GM23338 (cell line): ENCODE measurements around the gene KCTD21. TPM values are rescaled to one million over a fixed set of nuclear protein-coding genes. Genes with fewer than 3 reads are reported as not detected.

ENCODE experiments used
- ATAC-seq: fragments of 200-7000 bp; cut with Tn5 transposase; 3 replicates; pipeline ENCODE4 v1.9.1; 2020
- DNase-seq: peaks from one replicate; pipeline ENCODE4 v3.0.0-alpha.2; 2015; ENCODE audit warnings: low spot score
- H2AFZ ChIP-seq: fragments of 200-600 bp; sonication (generic); 2 replicates; pipeline ENCODE4 v1.8.0; 2016; ENCODE audit warnings: antibody characterized with exemption, mild to moderate bottlenecking, moderate library complexity
- H3F3A ChIP-seq: fragments of 200-600 bp; sonication (generic); replicated peaks from 2 replicates; pipeline ENCODE4 v1.8.0; 2017; ENCODE audit warnings: antibody characterized with exemption, mixed run types, low read depth
- H3K27ac ChIP-seq: fragments of 200-600 bp; sonication (generic); 2 replicates; pipeline ENCODE4 v1.6.1; 2016; ENCODE audit warnings: low read depth
- H3K27me3 ChIP-seq: fragments of 200-600 bp; sonication (generic); 2 replicates; pipeline ENCODE4 v1.8.0; 2016; ENCODE audit warnings: mild to moderate bottlenecking, mixed run types, moderate library complexity; ENCODE audit not compliant: insufficient read depth
- H3K36me3 ChIP-seq: fragments of 200-600 bp; sonication (generic); 2 replicates; pipeline ENCODE4 v1.8.0; 2016; ENCODE audit warnings: mild to moderate bottlenecking; ENCODE audit not compliant: insufficient read depth
- H3K4me1 ChIP-seq: fragments of 200-600 bp; sonication (generic); 2 replicates; pipeline ENCODE4 v1.8.0; 2016; ENCODE audit warnings: mild to moderate bottlenecking, moderate library complexity; ENCODE audit not compliant: insufficient read depth
- H3K4me2 ChIP-seq: fragments of 200-600 bp; sonication (generic); 2 replicates; pipeline ENCODE4 v1.7.1; 2017; ENCODE audit warnings: mixed run types
- H3K4me3 ChIP-seq: fragments of 200-600 bp; sonication (generic); 2 replicates; pipeline ENCODE4 v1.6.1; 2016; ENCODE audit warnings: mixed run types
- H3K79me2 ChIP-seq: fragments of 200-600 bp; sonication (generic); replicated peaks from 2 replicates; pipeline ENCODE4 v1.8.0; 2017; ENCODE audit warnings: mild to moderate bottlenecking; ENCODE audit not compliant: insufficient read depth
- H3K9me2 ChIP-seq: fragments of 200-600 bp; sonication (generic); 2 replicates; pipeline ENCODE4 v1.8.0; 2017; ENCODE audit not compliant: insufficient read depth
- H4K20me1 ChIP-seq: fragments of 200-600 bp; sonication (generic); replicated peaks from 2 replicates; pipeline ENCODE4 v1.8.0; 2017; ENCODE audit warnings: mild to moderate bottlenecking; ENCODE audit not compliant: insufficient read depth
- H3K27ac Mint-ChIP-seq: 2 replicates; pipeline ENCODE4 v1.8.0; 2020; ENCODE audit warnings: inconsistent platforms, mild to moderate bottlenecking, moderate library complexity, mixed read lengths
- H3K27me3 Mint-ChIP-seq: 3 replicates; pipeline ENCODE4 v1.8.0; 2022; ENCODE audit warnings: low read depth, mild to moderate bottlenecking, moderate library complexity, mixed read lengths, inconsistent platforms; ENCODE audit not compliant: insufficient read depth, poor library complexity
- H3K36me3 Mint-ChIP-seq: 3 replicates; pipeline ENCODE4 v1.8.0; 2021; ENCODE audit warnings: low read depth, mild to moderate bottlenecking, inconsistent platforms, moderate library complexity, mixed read lengths
- H3K4me1 Mint-ChIP-seq: 3 replicates; pipeline ENCODE4 v1.8.0; 2020; ENCODE audit warnings: mild to moderate bottlenecking, inconsistent platforms, mixed read lengths
- H3K4me3 Mint-ChIP-seq: 3 replicates; pipeline ENCODE4 v1.8.0; 2021; ENCODE audit warnings: moderate library complexity, mild to moderate bottlenecking, inconsistent platforms, mixed read lengths
- H3K9me3 Mint-ChIP-seq: 3 replicates; pipeline ENCODE4 v1.8.0; 2020; ENCODE audit warnings: moderate library complexity, mild to moderate bottlenecking, inconsistent platforms, mixed read lengths
- CREB1 ChIP-seq: fragments of 250-450 bp; sonication (Bioruptor Pico); IDR thresholded peaks from 2 replicates; pipeline ENCODE4 v1.5.0; 2020; ENCODE audit warnings: low read depth, mild to moderate bottlenecking, moderate library complexity
- EZH2 ChIP-seq: fragments of 200-600 bp; sonication (generic); IDR thresholded peaks from one replicate; pipeline ENCODE4 v1.8.0; 2017; ENCODE audit warnings: antibody characterized with exemption, mild to moderate bottlenecking, low read depth; ENCODE audit not compliant: unreplicated experiment
- EZH2phosphoT487 ChIP-seq: fragments of 200-600 bp; sonication (generic); IDR thresholded peaks from one replicate; pipeline ENCODE4 v1.8.1; 2018; ENCODE audit warnings: antibody characterized with exemption; ENCODE audit not compliant: unreplicated experiment
- JUNB ChIP-seq: IDR thresholded peaks from one replicate; pipeline ENCODE4 v1.6.1; 2016; ENCODE audit warnings: antibody characterized with exemption; ENCODE audit not compliant: unreplicated experiment
- NANOG ChIP-seq: IDR thresholded peaks from 2 replicates; pipeline ENCODE4 v1.6.1; 2016; ENCODE audit warnings: antibody characterized with exemption, borderline replicate concordance
- POLR2AphosphoS5 ChIP-seq: IDR thresholded peaks from 2 replicates; pipeline ENCODE4 v1.6.1; 2016; ENCODE audit warnings: antibody characterized with exemption, low read depth
- STAT1 ChIP-seq: IDR thresholded peaks from one replicate; pipeline ENCODE4 v1.6.1; 2016; ENCODE audit warnings: antibody characterized with exemption; ENCODE audit not compliant: unreplicated experiment
- ZNF114 ChIP-seq: fragments of 250-450 bp; sonication (Bioruptor Pico); IDR thresholded peaks from 2 replicates; pipeline ENCODE4 v1.5.0; 2020; ENCODE audit warnings: mild to moderate bottlenecking, moderate library complexity
- ZNF331 ChIP-seq: fragments of 250-450 bp; sonication (Bioruptor Pico); IDR thresholded peaks from 2 replicates; pipeline ENCODE4 v1.5.0; 2020; ENCODE audit warnings: low read depth, mild to moderate bottlenecking, moderate library complexity
- polyA plus RNA-seq: library from polyadenylated mRNA; unstranded; fragments of >200 nt; fragmentation: Nextera tagmentation; extraction: Ambion mirVana; gene quantifications from 2 replicates; pipeline ENCODE4 v1.2.1, GENCODE V29; 2016
- total RNA-seq: library from RNA; depleted of rRNA; stranded (reverse); fragments of >200 nt; shearing (Covaris generic); gene quantifications from 2 replicates; pipeline ENCODE4 v1.2.3, GENCODE V29; 2014
- TF ChIP-seq, protein P1 (sequence below): IDR thresholded peaks from 2 replicates; pipeline ENCODE4 v1.6.1; 2016; ENCODE audit warnings: antibody characterized with exemption
- TF ChIP-seq, protein P2 (sequence below): fragments of 250-450 bp; sonication (Bioruptor Pico); IDR thresholded peaks from 2 replicates; pipeline ENCODE4 v1.5.0; 2020; ENCODE audit warnings: mild to moderate bottlenecking, moderate library complexity
- TF ChIP-seq, protein P3 (sequence below), 2 experiments: fragments of 200-600 bp in 1 of 2; sonication (generic) in 1 of 2; conservative IDR thresholded peaks; 2 replicates each; pipeline versions ENCODE4 v1.5.1 to v1.6.1; 2016 to 2017; ENCODE audit warnings: antibody characterized with exemption in 2 of 2, low read depth in 2 of 2, mild to moderate bottlenecking in 2 of 2, moderate library complexity in 1 of 2
- TF ChIP-seq, protein P4 (sequence below): IDR thresholded peaks from one replicate; pipeline ENCODE4 v1.6.1; 2018; ENCODE audit warnings: antibody characterized with exemption; ENCODE audit not compliant: unreplicated experiment

KCTD21 gene
- total and polyA plus RNA-seq, 2 experiments from 2014 or later = 1.0 to 3.7 TPM

DNA sequence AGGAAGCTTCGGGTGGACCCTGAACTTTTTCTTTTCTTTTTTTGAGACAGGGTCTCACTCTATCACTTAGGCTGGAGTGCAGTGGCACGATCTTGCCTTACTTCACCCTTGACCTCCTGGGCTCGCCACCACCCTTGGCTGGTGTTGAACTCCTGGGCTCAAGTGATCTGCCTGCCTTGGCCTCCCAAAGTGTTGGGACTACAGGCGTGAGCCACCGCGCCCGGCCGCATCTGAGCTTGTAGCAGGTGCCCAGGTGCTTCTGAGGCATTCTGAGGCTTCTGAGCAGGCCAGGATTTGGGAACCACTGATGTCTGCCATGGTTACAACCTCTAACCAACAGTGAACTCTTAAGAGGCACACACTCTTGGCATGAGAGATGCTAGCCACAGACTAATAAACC, 5.4 kb upstream of the KCTD21 start:
- H3K36me3 Mint-ChIP-seq = peaks cover 4% of the 10 kb centered on the region; the same call in 2 of the 3 replicates
- ATAC-seq (no peak), DNase-seq (no peak)
- Histone ChIP-seq H2AFZ (no peak overlapping the region), H3K4me1 (peaks cover 8% of the 10 kb centered on the region; the same call in 1 of the 2 replicates), H3K36me3 (no peaks in the 10 kb centered on the region), H3K4me2 (no peak overlapping the region), H4K20me1 (no peaks in the 10 kb centered on the region), H3K9me2 (no peaks in the 10 kb centered on the region), H3K79me2 (no peaks in the 10 kb centered on the region), H3K4me3 (no peak overlapping the region), H3K27me3 (no peaks in the 10 kb centered on the region), H3F3A (0 out of 2 replicates have a peak, but pooled peaks cover 5% of the 10 kb centered on the region), H3K27ac (no peak overlapping the region)
- H3K9me3 Mint-ChIP-seq = no peaks in the 10 kb centered on the region
- H3K4me3 Mint-ChIP-seq = no peak overlapping the region
- TF ChIP-seq ZNF331 = no peak
- no peak for TF ChIP-seq EZH2
- TF ChIP-seq ZNF114 (CRISPR knock-in tag) = no peak
- TF ChIP-seq EZH2phosphoT487 = no peak
- TF ChIP-seq, protein P1, sequence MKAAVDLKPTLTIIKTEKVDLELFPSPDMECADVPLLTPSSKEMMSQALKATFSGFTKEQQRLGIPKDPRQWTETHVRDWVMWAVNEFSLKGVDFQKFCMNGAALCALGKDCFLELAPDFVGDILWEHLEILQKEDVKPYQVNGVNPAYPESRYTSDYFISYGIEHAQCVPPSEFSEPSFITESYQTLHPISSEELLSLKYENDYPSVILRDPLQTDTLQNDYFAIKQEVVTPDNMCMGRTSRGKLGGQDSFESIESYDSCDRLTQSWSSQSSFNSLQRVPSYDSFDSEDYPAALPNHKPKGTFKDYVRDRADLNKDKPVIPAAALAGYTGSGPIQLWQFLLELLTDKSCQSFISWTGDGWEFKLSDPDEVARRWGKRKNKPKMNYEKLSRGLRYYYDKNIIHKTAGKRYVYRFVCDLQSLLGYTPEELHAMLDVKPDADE = no peak
- TF ChIP-seq, protein P2, sequence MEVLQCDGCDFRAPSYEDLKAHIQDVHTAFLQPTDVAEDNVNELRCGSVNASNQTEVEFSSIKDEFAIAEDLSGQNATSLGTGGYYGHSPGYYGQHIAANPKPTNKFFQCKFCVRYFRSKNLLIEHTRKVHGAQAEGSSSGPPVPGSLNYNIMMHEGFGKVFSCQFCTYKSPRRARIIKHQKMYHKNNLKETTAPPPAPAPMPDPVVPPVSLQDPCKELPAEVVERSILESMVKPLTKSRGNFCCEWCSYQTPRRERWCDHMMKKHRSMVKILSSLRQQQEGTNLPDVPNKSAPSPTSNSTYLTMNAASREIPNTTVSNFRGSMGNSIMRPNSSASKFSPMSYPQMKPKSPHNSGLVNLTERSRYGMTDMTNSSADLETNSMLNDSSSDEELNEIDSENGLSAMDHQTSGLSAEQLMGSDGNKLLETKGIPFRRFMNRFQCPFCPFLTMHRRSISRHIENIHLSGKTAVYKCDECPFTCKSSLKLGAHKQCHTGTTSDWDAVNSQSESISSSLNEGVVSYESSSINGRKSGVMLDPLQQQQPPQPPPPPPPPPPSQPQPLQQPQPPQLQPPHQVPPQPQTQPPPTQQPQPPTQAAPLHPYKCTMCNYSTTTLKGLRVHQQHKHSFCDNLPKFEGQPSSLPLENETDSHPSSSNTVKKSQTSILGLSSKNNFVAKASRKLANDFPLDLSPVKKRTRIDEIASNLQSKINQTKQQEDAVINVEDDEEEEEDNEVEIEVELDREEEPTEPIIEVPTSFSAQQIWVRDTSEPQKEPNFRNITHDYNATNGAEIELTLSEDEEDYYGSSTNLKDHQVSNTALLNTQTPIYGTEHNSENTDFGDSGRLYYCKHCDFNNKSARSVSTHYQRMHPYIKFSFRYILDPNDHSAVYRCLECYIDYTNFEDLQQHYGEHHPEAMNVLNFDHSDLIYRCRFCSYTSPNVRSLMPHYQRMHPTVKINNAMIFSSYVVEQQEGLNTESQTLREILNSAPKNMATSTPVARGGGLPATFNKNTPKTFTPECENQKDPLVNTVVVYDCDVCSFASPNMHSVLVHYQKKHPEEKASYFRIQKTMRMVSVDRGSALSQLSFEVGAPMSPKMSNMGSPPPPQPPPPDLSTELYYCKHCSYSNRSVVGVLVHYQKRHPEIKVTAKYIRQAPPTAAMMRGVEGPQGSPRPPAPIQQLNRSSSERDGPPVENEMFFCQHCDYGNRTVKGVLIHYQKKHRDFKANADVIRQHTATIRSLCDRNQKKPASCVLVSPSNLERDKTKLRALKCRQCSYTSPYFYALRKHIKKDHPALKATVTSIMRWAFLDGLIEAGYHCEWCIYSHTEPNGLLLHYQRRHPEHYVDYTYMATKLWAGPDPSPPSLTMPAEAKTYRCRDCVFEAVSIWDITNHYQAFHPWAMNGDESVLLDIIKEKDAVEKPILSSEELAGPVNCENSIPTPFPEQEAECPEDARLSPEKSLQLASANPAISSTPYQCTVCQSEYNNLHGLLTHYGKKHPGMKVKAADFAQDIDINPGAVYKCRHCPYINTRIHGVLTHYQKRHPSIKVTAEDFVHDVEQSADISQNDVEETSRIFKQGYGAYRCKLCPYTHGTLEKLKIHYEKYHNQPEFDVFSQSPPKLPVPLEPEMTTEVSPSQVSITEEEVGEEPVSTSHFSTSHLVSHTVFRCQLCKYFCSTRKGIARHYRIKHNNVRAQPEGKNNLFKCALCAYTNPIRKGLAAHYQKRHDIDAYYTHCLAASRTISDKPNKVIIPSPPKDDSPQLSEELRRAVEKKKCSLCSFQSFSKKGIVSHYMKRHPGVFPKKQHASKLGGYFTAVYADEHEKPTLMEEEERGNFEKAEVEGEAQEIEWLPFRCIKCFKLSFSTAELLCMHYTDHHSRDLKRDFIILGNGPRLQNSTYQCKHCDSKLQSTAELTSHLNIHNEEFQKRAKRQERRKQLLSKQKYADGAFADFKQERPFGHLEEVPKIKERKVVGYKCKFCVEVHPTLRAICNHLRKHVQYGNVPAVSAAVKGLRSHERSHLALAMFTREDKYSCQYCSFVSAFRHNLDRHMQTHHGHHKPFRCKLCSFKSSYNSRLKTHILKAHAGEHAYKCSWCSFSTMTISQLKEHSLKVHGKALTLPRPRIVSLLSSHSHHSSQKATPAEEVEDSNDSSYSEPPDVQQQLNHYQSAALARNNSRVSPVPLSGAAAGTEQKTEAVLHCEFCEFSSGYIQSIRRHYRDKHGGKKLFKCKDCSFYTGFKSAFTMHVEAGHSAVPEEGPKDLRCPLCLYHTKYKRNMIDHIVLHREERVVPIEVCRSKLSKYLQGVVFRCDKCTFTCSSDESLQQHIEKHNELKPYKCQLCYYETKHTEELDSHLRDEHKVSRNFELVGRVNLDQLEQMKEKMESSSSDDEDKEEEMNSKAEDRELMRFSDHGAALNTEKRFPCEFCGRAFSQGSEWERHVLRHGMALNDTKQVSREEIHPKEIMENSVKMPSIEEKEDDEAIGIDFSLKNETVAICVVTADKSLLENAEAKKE (CRISPR knock-in tag) = no peak
- TF ChIP-seq POLR2AphosphoS5 = no peak
- TF ChIP-seq, protein P3, sequence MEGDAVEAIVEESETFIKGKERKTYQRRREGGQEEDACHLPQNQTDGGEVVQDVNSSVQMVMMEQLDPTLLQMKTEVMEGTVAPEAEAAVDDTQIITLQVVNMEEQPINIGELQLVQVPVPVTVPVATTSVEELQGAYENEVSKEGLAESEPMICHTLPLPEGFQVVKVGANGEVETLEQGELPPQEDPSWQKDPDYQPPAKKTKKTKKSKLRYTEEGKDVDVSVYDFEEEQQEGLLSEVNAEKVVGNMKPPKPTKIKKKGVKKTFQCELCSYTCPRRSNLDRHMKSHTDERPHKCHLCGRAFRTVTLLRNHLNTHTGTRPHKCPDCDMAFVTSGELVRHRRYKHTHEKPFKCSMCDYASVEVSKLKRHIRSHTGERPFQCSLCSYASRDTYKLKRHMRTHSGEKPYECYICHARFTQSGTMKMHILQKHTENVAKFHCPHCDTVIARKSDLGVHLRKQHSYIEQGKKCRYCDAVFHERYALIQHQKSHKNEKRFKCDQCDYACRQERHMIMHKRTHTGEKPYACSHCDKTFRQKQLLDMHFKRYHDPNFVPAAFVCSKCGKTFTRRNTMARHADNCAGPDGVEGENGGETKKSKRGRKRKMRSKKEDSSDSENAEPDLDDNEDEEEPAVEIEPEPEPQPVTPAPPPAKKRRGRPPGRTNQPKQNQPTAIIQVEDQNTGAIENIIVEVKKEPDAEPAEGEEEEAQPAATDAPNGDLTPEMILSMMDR (conservative IDR thresholded peaks at IDR 0.05; ENCODE audit: low read depth in 2 of 2) = no peak
- no peak for TF ChIP-seq STAT1
- TF ChIP-seq NANOG = no peak
- no peak for TF ChIP-seq CREB1 (CRISPR knock-in tag)
- TF ChIP-seq JUNB = no peak
- TF ChIP-seq, protein P4, sequence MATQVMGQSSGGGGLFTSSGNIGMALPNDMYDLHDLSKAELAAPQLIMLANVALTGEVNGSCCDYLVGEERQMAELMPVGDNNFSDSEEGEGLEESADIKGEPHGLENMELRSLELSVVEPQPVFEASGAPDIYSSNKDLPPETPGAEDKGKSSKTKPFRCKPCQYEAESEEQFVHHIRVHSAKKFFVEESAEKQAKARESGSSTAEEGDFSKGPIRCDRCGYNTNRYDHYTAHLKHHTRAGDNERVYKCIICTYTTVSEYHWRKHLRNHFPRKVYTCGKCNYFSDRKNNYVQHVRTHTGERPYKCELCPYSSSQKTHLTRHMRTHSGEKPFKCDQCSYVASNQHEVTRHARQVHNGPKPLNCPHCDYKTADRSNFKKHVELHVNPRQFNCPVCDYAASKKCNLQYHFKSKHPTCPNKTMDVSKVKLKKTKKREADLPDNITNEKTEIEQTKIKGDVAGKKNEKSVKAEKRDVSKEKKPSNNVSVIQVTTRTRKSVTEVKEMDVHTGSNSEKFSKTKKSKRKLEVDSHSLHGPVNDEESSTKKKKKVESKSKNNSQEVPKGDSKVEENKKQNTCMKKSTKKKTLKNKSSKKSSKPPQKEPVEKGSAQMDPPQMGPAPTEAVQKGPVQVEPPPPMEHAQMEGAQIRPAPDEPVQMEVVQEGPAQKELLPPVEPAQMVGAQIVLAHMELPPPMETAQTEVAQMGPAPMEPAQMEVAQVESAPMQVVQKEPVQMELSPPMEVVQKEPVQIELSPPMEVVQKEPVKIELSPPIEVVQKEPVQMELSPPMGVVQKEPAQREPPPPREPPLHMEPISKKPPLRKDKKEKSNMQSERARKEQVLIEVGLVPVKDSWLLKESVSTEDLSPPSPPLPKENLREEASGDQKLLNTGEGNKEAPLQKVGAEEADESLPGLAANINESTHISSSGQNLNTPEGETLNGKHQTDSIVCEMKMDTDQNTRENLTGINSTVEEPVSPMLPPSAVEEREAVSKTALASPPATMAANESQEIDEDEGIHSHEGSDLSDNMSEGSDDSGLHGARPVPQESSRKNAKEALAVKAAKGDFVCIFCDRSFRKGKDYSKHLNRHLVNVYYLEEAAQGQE = no peak
- H3K27ac Mint-ChIP-seq = no peak overlapping the region
- H3K27me3 Mint-ChIP-seq = peaks cover 16% of the 10 kb centered on the region
- peaks cover 9% of the 10 kb centered on the region for H3K4me1 Mint-ChIP-seq
